ENCODE results near the gene DNAL4. TPM values are rescaled to one million over a fixed set of nuclear protein-coding genes. Genes with fewer than 3 reads are reported as not detected.

DNAL4 gene
- total RNA-seq, 2 experiments from 2014 or later = 1.9 to 2.7 TPM

DNA sequence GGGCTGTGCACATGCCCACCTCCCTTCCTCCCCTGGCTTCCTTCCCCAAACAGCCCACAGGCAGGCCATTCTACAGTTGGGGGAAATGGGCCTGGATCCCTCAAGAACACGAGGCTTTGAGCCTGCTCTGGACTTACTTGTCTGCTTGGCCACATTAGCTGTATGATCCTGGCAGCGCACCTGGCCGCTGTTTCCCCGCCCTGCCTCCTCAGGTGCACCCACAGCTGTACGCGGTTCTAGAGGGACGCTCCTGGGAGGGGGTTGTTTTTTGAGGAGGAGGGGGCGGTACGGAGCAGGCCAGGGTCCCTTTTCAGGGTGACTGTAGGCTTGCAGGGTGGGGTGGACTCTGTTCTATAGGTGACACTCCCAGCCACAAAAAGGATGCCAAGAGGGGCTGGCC, 26.6 kb downstream of the DNAL4 start:
- Mint-ChIP-seq H3K4me1 (ENCODE audit: low read depth) (peaks cover 9% of the 10 kb centered on the region), H3K27me3 (no peaks in the 10 kb centered on the region), H3K4me3 (no peak overlapping the region), H3K27ac (no peak overlapping the region), H3K9me3 (no peaks in the 10 kb centered on the region), H3K36me3 (ENCODE audit: low read depth) (no peaks in the 10 kb centered on the region)
- TF ChIP-seq CTCF (IDR thresholded peaks at IDR 0.05) = no peak
- DNase-seq (no peak), ATAC-seq (ENCODE audit: poor library complexity) (no peak)
- Histone ChIP-seq H3K27ac (ENCODE audit: low read depth in 1 of 2, low read length in 2 of 2) (no peak overlapping the region), H3K4me1 (ENCODE audit: insufficient read depth, low read length) (peaks cover 20% of the 10 kb centered on the region), H3K27me3 (ENCODE audit: control insufficient read depth in 1 of 2, insufficient read depth in 2 of 2, low read length in 2 of 2) (no peaks in the 10 kb centered on the region), H3K36me3 (ENCODE audit: insufficient read depth, low read length) (no peaks in the 10 kb centered on the region), H3K9me3 (ENCODE audit: control insufficient read depth in 1 of 2, insufficient read depth in 1 of 2, low read length in 2 of 2) (no peaks in the 10 kb centered on the region), H3K4me3 (ENCODE audit: low read length) (no peak overlapping the region)
- POLR2A ChIA-PET = interaction anchor here (0.9 to 2.0 kb wide), 3 partner anchors 13 to 35 kb away, joined by 3 to 26 read pairs (median 4); no protein-coding TSS in a partner anchor
- intact Hi-C loops (cut with DNase I, micrococcal nuclease) = loop anchor here (2.0 to 5.0 kb wide), 3 partner anchors 35 to 350 kb away; no protein-coding TSS in a partner anchor
- CTCF ChIA-PET = interaction anchor here (0.9 to 1.6 kb wide), 3 partner anchors 9 to 35 kb away, joined by 3 to 7 read pairs (median 4); no protein-coding TSS in a partner anchor

DNA sequence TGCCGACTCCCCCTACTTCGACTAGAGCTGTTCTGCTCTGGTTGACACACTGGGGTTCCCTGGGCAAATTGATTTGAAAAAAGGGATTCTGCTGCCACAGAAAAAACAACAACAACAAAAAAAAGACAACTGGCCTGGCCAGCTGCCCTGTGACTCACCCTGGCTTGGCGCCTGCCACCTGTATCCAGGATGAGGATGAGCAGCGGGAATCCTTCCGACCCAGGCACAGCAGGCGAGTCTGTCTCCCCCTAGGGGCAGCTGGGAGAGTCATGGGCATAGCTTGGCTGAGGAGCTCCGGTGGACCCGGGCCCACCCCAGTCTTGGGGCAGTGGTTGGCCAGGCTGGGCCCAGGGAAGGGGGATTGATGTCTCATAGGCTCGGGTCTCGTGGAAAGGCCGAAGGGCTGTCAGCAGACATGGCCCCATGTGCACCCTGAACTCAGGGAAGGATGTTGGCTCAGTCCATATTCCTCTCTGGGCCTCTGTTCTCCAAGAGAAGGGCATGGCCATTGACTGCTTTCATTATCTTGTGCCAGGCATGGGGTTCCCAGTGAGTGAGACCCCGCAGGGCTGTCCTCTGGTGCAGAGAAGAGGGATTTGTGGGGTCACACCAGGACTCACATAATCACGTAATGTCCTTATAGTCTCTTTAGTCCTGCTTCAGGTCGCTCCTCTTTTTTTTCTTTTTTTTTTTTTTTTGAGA, 27.7 kb downstream of the DNAL4 start:
- Histone ChIP-seq H3K4me3 (ENCODE audit: low read length) (no peak overlapping the region), H3K36me3 (ENCODE audit: insufficient read depth, low read length) (no peaks in the 10 kb centered on the region), H3K27me3 (ENCODE audit: control insufficient read depth in 1 of 2, insufficient read depth in 2 of 2, low read length in 2 of 2) (no peaks in the 10 kb centered on the region), H3K27ac (ENCODE audit: low read depth in 1 of 2, low read length in 2 of 2) (no peak overlapping the region), H3K9me3 (ENCODE audit: control insufficient read depth in 1 of 2, insufficient read depth in 1 of 2, low read length in 2 of 2) (no peaks in the 10 kb centered on the region), H3K4me1 (ENCODE audit: insufficient read depth, low read length) (peaks cover 22% of the 10 kb centered on the region)
- peak; percentile 69 for TF ChIP-seq CTCF (IDR thresholded peaks at IDR 0.05)
- no peaks in the 10 kb centered on the region for H3K36me3 Mint-ChIP-seq (ENCODE audit: low read depth)
- no peak overlapping the region for H3K27ac Mint-ChIP-seq
- CTCF ChIA-PET = interaction anchor here (0.6 to 1.9 kb wide), 13 partner anchors 10 to 168 kb away, joined by 3 to 11 read pairs (median 4); partner anchors contain the start of gene TOMM22
- H3K27me3 Mint-ChIP-seq = no peaks in the 10 kb centered on the region
- DNase-seq = peak in 13 of 14 experiments; percentile 22 to 75 (median 40)
- H3K9me3 Mint-ChIP-seq = no peaks in the 10 kb centered on the region
- intact Hi-C loops (cut with DNase I, micrococcal nuclease) = loop anchor here (2.0 to 5.0 kb wide), 3 partner anchors 33 to 351 kb away; no protein-coding TSS in a partner anchor
- peaks cover 9% of the 10 kb centered on the region for H3K4me1 Mint-ChIP-seq (ENCODE audit: low read depth)
- ATAC-seq (ENCODE audit: poor library complexity) = peak; percentile 65
- POLR2A ChIA-PET = interaction anchor here (0.6 to 2.0 kb wide), 6 partner anchors 13 to 33 kb away, joined by 3 to 26 read pairs (median 4); no protein-coding TSS in a partner anchor
- no peak overlapping the region for H3K4me3 Mint-ChIP-seq

GRCh38 chr22:38762551-38762983, 31.4 kb downstream of the DNAL4 start:
- DNase-seq (no peak), ATAC-seq (ENCODE audit: poor library complexity) (no peak)
- Histone ChIP-seq H3K27me3 (ENCODE audit: control insufficient read depth in 1 of 2, insufficient read depth in 2 of 2, low read length in 2 of 2) (no peaks in the 10 kb centered on the region), H3K4me3 (ENCODE audit: low read length) (no peak overlapping the region), H3K9me3 (ENCODE audit: control insufficient read depth in 1 of 2, insufficient read depth in 1 of 2, low read length in 2 of 2) (no peaks in the 10 kb centered on the region), H3K27ac (ENCODE audit: low read depth in 1 of 2, low read length in 2 of 2) (no peak overlapping the region), H3K36me3 (ENCODE audit: insufficient read depth, low read length) (no peaks in the 10 kb centered on the region), H3K4me1 (ENCODE audit: insufficient read depth, low read length) (peaks cover 42% of the 10 kb centered on the region)
- CTCF ChIA-PET = no interaction called here
- Mint-ChIP-seq H3K4me3 (no peak overlapping the region), H3K36me3 (ENCODE audit: low read depth) (no peaks in the 10 kb centered on the region), H3K27me3 (no peaks in the 10 kb centered on the region), H3K27ac (no peak overlapping the region), H3K9me3 (no peaks in the 10 kb centered on the region), H3K4me1 (ENCODE audit: low read depth) (peaks cover 23% of the 10 kb centered on the region)
- POLR2A ChIA-PET = interaction anchor here (0.6 to 25.2 kb wide), 3 partner anchors 11 to 67 kb away, joined by 3 to 752 read pairs (median 3); no protein-coding TSS in a partner anchor
- TF ChIP-seq CTCF (IDR thresholded peaks at IDR 0.05) = no peak
- intact Hi-C loops (cut with DNase I, micrococcal nuclease) = no loop called here
